ACHN (cell line): Measurements from ENCODE around the gene ZBTB16.
A peak's percentile ranks its signal among the peaks of the same experiment; 100 is the strongest.

Experiments
- DNase-seq: peaks from one replicate; pipeline ENCODE4 v3.0.0-alpha.2; 2015
- in situ Hi-C: cut with HindIII; loops from 2 replicates; pipeline ENCODE4 v1.10.0; 2017; ENCODE audit warnings: low sequenced_read_pairs, low pct_ligation_motif_present, low pct_unique_long_range_greater_than_20kb

ZBTB16 gene

GRCh38 chr11:114092478-114092877 is 33.0 kb downstream of the ZBTB16 start:
- in situ Hi-C loops: no loop called here
- no peak for DNase-seq

DNA sequence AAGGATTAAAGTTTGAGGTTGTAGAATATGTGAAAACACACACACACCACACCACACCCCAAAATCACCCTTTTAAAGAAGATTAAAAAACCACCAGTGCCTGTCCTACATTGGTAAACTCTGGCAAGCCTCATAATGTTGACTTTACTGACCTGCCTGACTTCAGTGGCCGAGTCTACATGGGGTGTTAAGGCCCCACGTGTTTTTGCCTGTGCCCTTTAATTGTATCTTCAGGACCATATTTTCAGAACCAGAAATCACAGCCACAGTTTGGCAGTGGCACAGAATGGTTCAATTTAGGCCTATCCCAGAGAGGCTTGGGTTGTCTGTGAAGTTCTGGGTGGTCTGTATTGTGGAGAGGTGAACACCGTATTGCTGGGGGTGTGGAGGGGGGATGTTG is 33.4 kb downstream of the ZBTB16 start:
- in situ Hi-C loops: no loop called here
- no peak for DNase-seq

DNA sequence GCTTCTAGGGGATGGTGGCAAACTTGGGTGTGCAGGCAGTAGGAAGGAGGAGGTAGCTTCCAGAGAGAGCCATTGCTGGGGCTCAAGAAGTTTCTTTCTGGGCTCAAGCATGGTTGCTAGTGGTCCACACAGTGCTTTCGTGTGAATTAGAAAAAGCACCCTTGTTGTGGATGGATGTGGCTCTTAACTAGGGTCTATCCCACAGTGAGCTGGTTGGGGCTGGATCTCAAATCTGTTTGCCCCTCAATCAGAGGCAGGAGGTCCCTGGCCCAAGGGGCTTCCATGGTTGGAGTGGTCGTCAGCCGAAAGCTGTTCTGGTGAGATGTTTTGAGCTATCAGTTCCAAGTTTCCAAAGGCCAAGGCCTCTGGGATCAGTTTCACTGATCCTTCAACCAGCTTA is 35.0 kb downstream of the ZBTB16 start:
- no peak for DNase-seq
- in situ Hi-C loops: no loop called here

DNA sequence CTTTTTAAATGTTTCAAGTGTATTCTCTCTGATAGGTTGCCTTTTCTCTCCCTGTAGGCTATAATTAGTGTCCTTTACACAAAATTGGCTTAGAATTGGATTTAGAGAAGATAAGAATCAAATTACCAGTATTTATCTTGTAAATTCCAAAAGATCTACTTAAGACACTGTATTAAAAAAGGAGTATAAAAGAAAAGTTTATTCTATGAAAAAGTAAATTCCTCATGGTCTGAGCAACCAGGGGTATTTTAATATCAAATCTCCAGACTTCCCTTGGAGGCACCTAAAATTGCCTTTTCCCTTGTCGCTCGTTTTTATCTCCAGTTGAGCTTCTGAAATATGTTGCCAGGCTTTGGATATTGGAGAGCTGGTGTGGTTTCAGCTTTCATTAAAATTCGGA is 36.4 kb downstream of the ZBTB16 start:
- in situ Hi-C loops: no loop called here
- no peak for DNase-seq

DNA sequence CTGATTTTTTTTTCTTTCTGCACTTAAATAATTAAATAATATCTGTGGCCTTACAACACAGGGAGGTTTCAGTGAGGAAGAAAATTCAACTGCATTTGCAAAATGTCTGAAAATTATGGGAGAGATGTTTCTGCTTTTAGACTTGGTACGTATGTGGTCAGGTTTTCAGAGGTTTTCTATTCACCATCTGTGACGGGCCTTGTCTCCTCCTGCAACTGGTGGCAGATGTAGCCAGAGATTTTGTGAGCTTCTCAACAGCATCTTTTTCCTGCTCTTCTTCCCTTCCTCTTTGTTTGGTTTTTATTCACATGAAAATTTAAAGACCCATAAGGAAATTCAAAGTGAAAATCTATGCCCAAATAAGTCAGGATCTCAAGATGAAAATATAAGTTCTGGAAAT is 38.3 kb downstream of the ZBTB16 start:
- in situ Hi-C loops: no loop called here
- no peak for DNase-seq

DNA sequence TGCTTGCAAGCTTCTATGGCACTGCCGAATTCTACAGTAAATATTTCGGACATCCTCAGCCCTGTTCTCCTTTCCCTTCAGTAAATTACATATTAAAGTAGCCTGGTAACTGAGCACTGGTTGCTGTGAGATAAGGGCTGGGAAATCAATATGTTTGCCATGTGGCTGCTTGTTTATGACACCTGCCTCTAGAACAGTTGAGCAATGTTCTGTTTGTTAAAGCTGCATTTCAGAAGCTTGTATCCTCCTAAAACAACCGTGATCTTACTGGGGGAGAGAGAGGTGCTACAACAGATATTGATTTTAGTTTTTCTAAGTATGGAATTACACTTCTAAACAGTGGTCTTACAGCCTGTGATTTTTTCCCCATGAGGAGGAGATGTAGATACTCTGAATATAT is 39.4 kb downstream of the ZBTB16 start:
- DNase-seq: no peak
- in situ Hi-C loops: no loop called here

- in situ Hi-C loops: no loop called here
- peak; percentile 1 for DNase-seq
Observed at GRCh38 chr11:114099392-114100178, 40.1 kb downstream of the ZBTB16 start.

DNA sequence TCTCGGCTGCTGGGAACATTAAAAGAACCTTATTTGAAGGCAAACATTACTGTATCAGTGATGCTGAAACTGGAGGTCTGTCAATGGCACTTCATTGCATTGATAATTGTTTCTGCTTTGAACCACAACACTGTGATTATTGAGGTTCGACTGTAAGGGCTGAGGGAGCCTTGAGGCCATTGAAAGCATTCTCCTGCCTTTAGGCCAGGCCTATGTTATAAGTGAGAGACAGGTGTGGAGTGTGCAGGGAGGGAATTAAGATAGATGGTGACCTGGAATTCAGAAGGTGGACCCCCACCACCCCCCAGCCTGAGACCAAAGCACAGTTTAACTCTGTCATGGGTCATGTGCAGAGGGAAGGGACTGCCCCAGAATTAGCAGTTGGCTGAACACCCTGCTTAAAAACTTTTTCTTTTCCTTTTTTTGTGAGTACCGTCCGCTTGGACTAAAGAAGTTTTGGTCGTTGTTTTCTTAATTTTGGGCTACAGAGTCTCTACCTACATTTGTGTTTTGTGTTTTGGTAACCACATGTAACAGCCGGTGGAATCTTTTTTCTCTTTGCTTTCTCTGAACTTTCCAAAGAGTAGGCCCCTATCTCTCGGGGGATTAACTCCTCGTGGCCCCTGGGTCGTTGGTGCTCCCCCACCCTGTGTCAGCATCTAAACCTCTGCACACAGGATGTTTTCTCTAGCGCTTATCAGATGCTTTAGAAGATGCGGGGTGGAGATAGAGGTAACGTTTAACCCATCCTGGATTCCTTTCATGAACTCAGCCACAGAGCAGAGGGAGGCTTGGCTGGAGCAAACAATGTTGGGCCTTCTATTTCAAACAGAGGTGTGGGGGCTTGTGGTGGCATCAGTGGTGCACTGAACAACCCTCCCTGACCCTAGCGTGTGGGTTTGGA is 43.7 kb downstream of the ZBTB16 start:
- no peak for DNase-seq
- in situ Hi-C loops: no loop called here

- in situ Hi-C loops: no loop called here
- DNase-seq: no peak
Observed at GRCh38 chr11:114105611-114106010, 46.1 kb downstream of the ZBTB16 start.

DNA sequence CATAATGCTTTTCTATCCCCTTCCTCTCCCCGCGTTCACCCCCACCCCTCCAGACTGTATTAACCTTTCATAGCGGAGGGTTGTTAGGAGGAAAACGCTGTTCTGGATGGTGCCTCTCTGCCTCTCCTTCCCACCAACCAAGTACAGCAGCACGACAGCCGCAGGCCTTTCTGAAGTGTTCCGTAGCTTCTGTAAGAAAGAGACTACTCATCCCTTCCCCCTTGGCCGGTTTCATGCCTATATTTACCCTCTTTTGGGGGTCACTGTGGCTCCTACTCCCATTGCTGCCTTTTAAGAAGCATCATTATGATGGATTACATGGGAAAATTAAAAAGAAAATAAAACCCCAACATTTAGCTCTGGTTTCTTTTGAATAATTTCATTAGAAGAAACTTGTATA is 46.5 kb downstream of the ZBTB16 start:
- DNase-seq: no peak
- in situ Hi-C loops: no loop called here

DNA sequence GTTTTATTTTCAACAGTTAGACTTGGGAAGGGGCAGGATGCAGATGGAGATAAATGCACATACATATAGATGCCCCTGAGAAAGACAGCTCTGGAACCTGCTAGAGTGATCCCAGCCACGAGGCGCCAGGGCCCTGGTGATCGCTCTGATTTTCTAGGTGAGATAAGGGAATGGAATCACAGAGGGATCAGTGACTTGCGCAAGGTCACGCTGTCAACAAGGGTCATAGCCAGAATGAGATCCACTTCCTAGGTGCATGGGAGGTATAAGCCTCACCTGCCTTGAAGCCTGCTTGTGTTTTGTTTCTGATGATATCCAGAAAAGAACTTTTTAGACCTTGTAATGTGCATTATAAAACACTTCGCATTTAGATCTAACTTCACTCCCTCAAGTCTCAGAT is 47.5 kb downstream of the ZBTB16 start:
- in situ Hi-C loops: no loop called here
- DNase-seq: no peak

DNA sequence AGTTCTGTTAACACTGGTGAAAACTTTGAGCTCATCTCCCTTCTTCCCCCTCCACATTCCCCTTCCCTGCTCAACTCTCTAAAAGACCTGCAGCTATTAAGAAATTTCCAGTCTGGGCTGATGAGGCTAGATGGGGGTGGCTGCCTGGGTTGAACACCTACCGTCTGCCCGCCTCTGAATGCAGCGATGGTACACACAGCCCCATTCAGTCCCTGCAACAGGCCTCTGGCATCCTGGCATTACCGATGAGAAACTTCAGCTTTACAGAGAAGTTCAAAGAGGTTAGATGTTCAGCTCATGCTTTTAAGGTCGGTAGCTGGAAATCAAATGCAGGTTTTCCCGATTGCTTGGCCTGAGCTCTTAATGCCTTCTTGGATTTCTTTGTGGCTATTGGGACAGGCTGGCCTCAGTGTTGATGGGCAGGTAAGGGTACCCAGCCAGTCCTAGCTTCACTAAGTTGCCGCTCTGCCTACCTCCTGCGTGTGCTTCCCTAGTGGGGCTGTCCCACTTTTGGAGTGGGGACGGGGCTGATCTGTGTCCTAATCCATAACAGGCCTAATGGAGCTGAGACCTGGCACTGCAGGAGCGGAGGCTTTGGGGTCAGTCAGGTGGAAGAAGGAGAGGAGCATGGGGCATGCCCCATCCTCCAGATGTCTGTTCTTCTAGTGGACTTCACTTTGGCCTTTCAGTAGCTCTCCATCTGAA is 49.1 kb downstream of the ZBTB16 start:
- no peak for DNase-seq
- in situ Hi-C loops: no loop called here

- DNase-seq: no peak
- in situ Hi-C loops: no loop called here
Observed at GRCh38 chr11:114109206-114110090, 49.9 kb downstream of the ZBTB16 start.

- DNase-seq: no peak
- in situ Hi-C loops: no loop called here
Observed at GRCh38 chr11:114110123-114110522, 50.6 kb downstream of the ZBTB16 start.

DNA sequence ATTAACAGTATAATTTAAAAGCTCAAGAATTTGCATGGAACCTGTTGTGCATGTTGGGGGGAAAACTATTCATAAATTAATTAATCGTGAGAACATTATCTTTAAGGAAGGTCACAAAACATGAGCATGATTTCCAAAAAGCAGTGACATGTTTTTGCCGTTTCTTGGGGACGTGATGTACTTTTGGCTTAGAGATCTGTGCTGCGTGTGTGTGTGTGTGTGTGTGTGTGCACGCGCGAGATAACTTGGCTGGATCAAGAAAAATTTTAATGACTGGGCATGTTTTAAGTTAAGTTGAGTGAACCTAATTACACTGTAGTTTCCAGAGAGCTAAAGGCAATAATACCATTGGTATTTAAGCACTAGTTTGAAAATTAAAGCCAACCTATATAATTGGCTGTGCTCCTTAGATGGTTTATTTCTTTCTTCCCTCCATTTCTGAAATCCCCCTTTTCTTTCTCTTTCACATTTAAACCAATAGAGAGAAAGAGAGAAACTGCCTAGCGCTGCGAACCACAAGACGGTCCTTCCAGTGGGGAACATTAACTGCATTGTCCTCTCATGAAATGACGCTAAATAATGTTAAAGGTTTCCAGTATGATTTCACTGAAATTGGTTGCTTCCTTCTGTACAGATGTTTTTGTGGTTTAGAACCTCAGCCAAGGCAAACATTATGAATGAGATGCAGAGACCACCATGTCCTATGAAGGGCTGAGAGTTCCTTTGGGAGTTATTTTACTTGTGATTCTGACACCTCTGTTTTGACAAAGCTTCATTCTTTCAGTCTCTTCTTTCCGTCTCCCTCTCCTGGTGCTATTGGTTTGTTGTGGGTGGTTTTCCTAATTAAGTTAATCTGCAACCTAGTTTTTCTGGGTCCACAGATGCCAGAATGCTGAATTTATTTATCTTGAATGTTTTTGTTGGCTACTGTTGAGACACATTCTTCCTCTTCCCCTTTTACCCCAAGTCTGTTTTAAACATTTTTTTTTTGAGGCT is 51.7 kb downstream of the ZBTB16 start:
- in situ Hi-C loops: no loop called here
- DNase-seq: no peak

- in situ Hi-C loops: no loop called here
- DNase-seq: no peak
Observed at GRCh38 chr11:114115451-114115928, 56.0 kb downstream of the ZBTB16 start.

GRCh38 chr11:114116357-114116756 is 56.8 kb downstream of the ZBTB16 start:
- in situ Hi-C loops: no loop called here
- DNase-seq: no peak
